Measurements from ENCODE around the gene NINJ2. TPM values are rescaled to one million over a fixed set of nuclear protein-coding genes. Genes with fewer than 3 reads are reported as not detected.

The NINJ2 gene
- total and polyA plus RNA-seq, 2 experiments from 2014 or later, result 4.9 to 5.2 TPM

- Histone ChIP-seq H3K4me3 (peak overlapping the region; percentile 82), H4K20me1 (ENCODE audit: insufficient read depth) (no peaks in the 10 kb centered on the region), H3K27me3 (replicated peaks; ENCODE audit: insufficient read depth) (no peaks in the 10 kb centered on the region), H3K9me2 (ENCODE audit: insufficient read depth) (no peaks in the 10 kb centered on the region), H2AFZ (peak overlapping the region; percentile 92), H3F3A (ENCODE audit: insufficient read depth) (peaks cover 25% of the 10 kb centered on the region), H3K9me3 (ENCODE audit: low read depth) (no peaks in the 10 kb centered on the region), H3K27ac (peak overlapping the region; percentile 90), H3K79me2 (ENCODE audit: insufficient read depth) (no peaks in the 10 kb centered on the region), H3K4me2 (ENCODE audit: unreplicated experiment) (peak overlapping the region; percentile 89), H3K36me3 (ENCODE audit: low read depth) (no peaks in the 10 kb centered on the region), H3K4me1 (ENCODE audit: insufficient read depth) (peaks cover 20% of the 10 kb centered on the region), H3K9ac (peak overlapping the region; percentile 80)
- peak; percentile 95 for DNase-seq
- in situ Hi-C loops (cut with MboI), result loop anchor here (10.0 kb wide), 1 partner anchor 185 kb away; the partner anchor contains the start of gene WNK1
- TF ChIP-seq EZH2phosphoT487 (IDR thresholded peaks at IDR 0.05; ENCODE audit: insufficient read depth, low read depth), result no peak
- TF ChIP-seq EZH2 (IDR thresholded peaks at IDR 0.05; ENCODE audit: insufficient read depth, poor library complexity, severe bottlenecking), result no peak
- WGBS, 2 experiments (ENCODE audit: low coverage in 1 of 2, low lambda C conversion rate in 2 of 2, missing lambda C conversion rate in 2 of 2), result 1% methylated on average over 42 to 44 of the region's 44 CpGs
Observed at GRCh38 chr12:569803-570434, 93.3 kb downstream of the NINJ2 start.

GRCh38 chr12:569091-569676, 94.1 kb downstream of the NINJ2 start:
- TF ChIP-seq EZH2phosphoT487 (IDR thresholded peaks at IDR 0.05; ENCODE audit: insufficient read depth, low read depth) (no peak), EZH2 (IDR thresholded peaks at IDR 0.05; ENCODE audit: insufficient read depth, poor library complexity, severe bottlenecking) (no peak)
- no peaks in the 10 kb centered on the region for H3K9me2 ChIP-seq (ENCODE audit: insufficient read depth)
- peak overlapping the region; percentile 89 for H3K4me2 ChIP-seq (ENCODE audit: unreplicated experiment)
- no peaks in the 10 kb centered on the region for H4K20me1 ChIP-seq (ENCODE audit: insufficient read depth)
- H3K27me3 ChIP-seq (replicated peaks; ENCODE audit: insufficient read depth), result no peaks in the 10 kb centered on the region
- H2AFZ ChIP-seq, result peak overlapping the region; percentile 92
- no peaks in the 10 kb centered on the region for H3K9me3 ChIP-seq (ENCODE audit: low read depth)
- no peak overlapping the region for H3K27ac ChIP-seq
- H3K4me1 ChIP-seq (ENCODE audit: insufficient read depth), result peaks cover 15% of the 10 kb centered on the region
- no peaks in the 10 kb centered on the region for H3K36me3 ChIP-seq (ENCODE audit: low read depth)
- peak overlapping the region; percentile 82 for H3K4me3 ChIP-seq
- peaks cover 19% of the 10 kb centered on the region for H3F3A ChIP-seq (ENCODE audit: insufficient read depth)
- in situ Hi-C loops (cut with MboI), result no loop called here
- H3K9ac ChIP-seq, result peak overlapping the region; percentile 80; the same call in 1 of the 2 replicates
- no peaks in the 10 kb centered on the region for H3K79me2 ChIP-seq (ENCODE audit: insufficient read depth)
- DNase-seq, result no peak
- 71 to 73% methylated on average over 6 of the region's 6 CpGs for WGBS, 2 experiments (ENCODE audit: low coverage in 1 of 2, low lambda C conversion rate in 2 of 2, missing lambda C conversion rate in 2 of 2)

- no peak overlapping the region for H3K9ac ChIP-seq
- H2AFZ ChIP-seq, result no peak overlapping the region
- DNase-seq, result no peak
- TF ChIP-seq EZH2 (IDR thresholded peaks at IDR 0.05; ENCODE audit: insufficient read depth, poor library complexity, severe bottlenecking) (no peak), EZH2phosphoT487 (IDR thresholded peaks at IDR 0.05; ENCODE audit: insufficient read depth, low read depth) (no peak)
- WGBS, 2 experiments (ENCODE audit: low coverage in 1 of 2, low lambda C conversion rate in 2 of 2, missing lambda C conversion rate in 2 of 2), result 80 to 85% methylated on average over 6 of the region's 6 CpGs
- no peaks in the 10 kb centered on the region for H3K79me2 ChIP-seq (ENCODE audit: insufficient read depth)
- no peak overlapping the region for H3K27ac ChIP-seq
- H3K9me3 ChIP-seq (ENCODE audit: low read depth), result no peaks in the 10 kb centered on the region
- in situ Hi-C loops (cut with MboI), result no loop called here
- peaks cover 15% of the 10 kb centered on the region for H3K4me1 ChIP-seq (ENCODE audit: insufficient read depth)
- no peaks in the 10 kb centered on the region for H3K36me3 ChIP-seq (ENCODE audit: low read depth)
- no peaks in the 10 kb centered on the region for H3K9me2 ChIP-seq (ENCODE audit: insufficient read depth)
- H3K27me3 ChIP-seq (replicated peaks; ENCODE audit: insufficient read depth), result no peaks in the 10 kb centered on the region
- no peak overlapping the region for H3K4me2 ChIP-seq (ENCODE audit: unreplicated experiment)
- H4K20me1 ChIP-seq (ENCODE audit: insufficient read depth), result no peaks in the 10 kb centered on the region
- H3F3A ChIP-seq (ENCODE audit: insufficient read depth), result peaks cover 19% of the 10 kb centered on the region
- no peak overlapping the region for H3K4me3 ChIP-seq
Observed at GRCh38 chr12:568486-568885, 94.8 kb downstream of the NINJ2 start.

- Histone ChIP-seq H3K27ac (no peak overlapping the region), H3K36me3 (ENCODE audit: low read depth) (no peaks in the 10 kb centered on the region), H3K27me3 (replicated peaks; ENCODE audit: insufficient read depth) (no peaks in the 10 kb centered on the region; the same call in 1 of the 2 replicates), H3K79me2 (ENCODE audit: insufficient read depth) (no peaks in the 10 kb centered on the region), H3K9me2 (ENCODE audit: insufficient read depth) (no peaks in the 10 kb centered on the region), H3F3A (ENCODE audit: insufficient read depth) (0 out of 2 replicates have a peak, but pooled peaks cover under 1% of the 10 kb centered on the region), H2AFZ (no peak overlapping the region), H3K4me1 (ENCODE audit: insufficient read depth) (no peaks in the 10 kb centered on the region), H4K20me1 (ENCODE audit: insufficient read depth) (no peaks in the 10 kb centered on the region), H3K4me2 (ENCODE audit: unreplicated experiment) (no peak overlapping the region), H3K9ac (no peak overlapping the region), H3K4me3 (no peak overlapping the region), H3K9me3 (ENCODE audit: low read depth) (no peaks in the 10 kb centered on the region)
- 84 to 86% methylated on average over 20 to 21 of the region's 21 CpGs for WGBS, 2 experiments (ENCODE audit: low coverage in 1 of 2, low lambda C conversion rate in 2 of 2, missing lambda C conversion rate in 2 of 2)
- TF ChIP-seq EZH2 (IDR thresholded peaks at IDR 0.05; ENCODE audit: insufficient read depth, poor library complexity, severe bottlenecking), result no peak
- TF ChIP-seq EZH2phosphoT487 (IDR thresholded peaks at IDR 0.05; ENCODE audit: insufficient read depth, low read depth), result no peak
- no peak for DNase-seq
- in situ Hi-C loops (cut with MboI), result no loop called here
Observed at GRCh38 chr12:565589-566105, 97.6 kb downstream of the NINJ2 start.

Measured in GM23248 (cell line).